GM13977 (cell line): ENCODE measurements around the gene SPDYE3.
A peak's percentile ranks its signal among the peaks of the same experiment; 100 is the strongest.
"Not testable (repeated sequence)": the region's sequence is repeated elsewhere in the genome, so short reads cannot be mapped to it uniquely, and the experiment has no call there.

ENCODE experiments used
- DNase-seq: peaks from one replicate; pipeline ENCODE4 v3.0.0; 2012; ENCODE audit warnings: low spot score
- in situ Hi-C: fragments of 300-500 bp; cut with MboI; formaldehyde crosslinking; loops from one replicate; pipeline ENCODE4 v1.12.0; 2022; ENCODE audit warnings: low sequenced_read_pairs, low pct_unique_long_range_greater_than_20kb, mixed read lengths, inconsistent platforms; ENCODE audit not compliant: unreplicated experiment
- TF ChIP-seq, protein P1 (sequence below): IDR thresholded peaks from 2 replicates; pipeline ENCODE4 v1.5.1; 2012; ENCODE audit warnings: mild to moderate bottlenecking, control low read depth; ENCODE audit not compliant: insufficient read depth; ENCODE audit errors: extremely low read depth, missing control alignments

SPDYE3 gene

DNA sequence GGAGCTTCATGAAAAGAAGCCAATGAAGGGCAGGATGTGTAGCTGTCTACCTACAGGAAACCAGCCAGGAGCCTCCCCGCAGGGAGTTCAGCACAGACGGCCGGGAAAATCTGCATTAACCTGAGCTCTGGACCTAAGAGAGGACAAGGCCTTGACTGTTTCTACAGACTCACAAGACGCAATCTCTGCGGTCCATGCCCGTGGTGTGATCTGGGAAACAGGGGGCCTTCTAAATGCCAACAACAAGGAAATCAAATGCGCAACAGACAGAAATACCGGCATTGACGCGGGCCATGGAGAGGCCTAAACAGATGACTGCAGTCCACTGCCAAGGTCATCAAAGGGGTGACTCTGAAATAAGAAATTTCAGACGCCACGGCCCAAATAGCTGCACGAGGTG lies 16.7 kb downstream of the SPDYE3 start:
- DNase-seq, in situ Hi-C loops: not testable (repeated sequence)

DNA sequence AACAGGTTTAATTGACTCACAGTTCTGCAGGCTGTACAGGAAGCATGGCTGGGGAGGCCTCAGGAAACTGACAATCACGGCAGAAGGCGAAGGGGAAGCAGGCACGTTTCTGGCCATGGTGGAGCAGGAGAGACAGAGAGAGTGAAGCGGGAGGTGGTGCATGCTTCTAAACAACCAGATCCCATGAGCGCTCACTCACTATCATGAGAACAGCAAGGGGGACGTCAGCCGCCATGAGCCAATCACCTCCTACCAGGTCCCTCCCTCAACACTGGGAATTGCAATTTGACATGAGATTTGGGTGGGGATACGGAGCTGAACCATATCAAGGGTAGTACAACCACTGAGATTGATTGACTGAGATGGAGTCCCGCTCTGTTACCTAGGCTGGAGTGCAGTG lies 18.2 kb downstream of the SPDYE3 start:
- DNase-seq, in situ Hi-C loops: not testable (repeated sequence)

DNA sequence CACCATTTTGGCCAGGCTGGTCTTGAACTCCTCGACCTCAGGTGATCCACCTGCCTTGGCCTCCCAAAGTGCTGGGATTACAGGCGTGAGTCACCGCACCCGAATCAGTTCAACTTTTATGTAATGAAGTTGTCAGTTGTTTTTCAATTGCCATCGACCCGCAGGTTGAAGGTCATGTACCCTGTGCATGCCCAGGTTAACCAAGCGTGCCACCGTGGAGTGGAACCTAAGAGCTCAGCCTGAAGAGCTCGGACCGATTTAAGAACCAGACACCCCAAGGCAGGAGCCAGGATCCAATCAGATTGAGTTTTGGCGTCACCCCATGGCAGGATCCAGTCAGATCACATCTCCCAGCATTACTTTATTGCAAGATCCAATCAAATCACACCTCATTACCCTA lies 19.4 kb downstream of the SPDYE3 start:
- in situ Hi-C loops, DNase-seq: not testable (repeated sequence)

DNA sequence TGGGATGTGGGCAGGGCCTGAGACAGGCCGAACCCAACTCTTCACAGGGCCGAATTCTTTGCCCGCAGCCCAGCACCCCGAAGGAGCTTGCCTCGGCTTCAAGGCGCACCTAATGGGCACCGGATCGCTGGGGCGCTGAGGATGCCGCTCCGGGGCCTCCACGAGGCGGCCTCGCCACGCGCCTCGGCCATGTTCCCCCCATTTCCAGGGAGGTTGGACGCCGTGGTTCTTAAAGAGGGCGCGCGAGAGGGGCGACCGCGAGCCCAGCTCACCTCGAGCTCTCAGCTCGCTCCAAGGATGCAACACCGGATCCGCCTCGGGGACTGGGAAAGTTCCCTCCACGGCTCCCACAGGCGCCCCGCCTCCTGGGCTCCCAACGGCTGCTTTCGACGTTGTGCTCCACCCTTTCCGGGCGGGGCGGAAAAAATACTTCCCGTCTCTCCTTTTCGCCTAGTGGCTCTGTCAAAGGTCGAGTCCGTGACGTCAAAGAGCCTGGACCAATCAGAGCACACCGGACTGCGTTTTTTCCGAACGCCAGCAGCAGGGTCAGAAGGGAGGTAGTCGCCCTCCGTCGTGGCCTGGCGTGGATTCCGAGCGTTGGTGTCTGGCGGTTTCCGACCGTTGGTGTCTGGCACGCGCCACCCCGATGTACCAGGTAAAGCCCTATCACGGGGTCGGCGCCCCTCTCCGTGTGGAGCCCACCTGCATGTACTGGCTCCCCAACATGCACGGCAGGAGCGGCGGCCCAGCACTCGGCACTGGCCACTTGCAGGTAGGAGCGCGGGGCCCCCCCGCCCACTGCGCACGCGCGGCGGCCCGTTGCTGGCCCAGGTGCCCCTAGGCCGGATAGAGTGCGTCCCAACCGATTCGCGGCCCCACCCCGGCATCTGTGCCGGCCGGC lies 28.3 kb downstream of the SPDYE3 start:
- peak; percentile 89 for DNase-seq
- in situ Hi-C loops: not testable (repeated sequence)

DNA sequence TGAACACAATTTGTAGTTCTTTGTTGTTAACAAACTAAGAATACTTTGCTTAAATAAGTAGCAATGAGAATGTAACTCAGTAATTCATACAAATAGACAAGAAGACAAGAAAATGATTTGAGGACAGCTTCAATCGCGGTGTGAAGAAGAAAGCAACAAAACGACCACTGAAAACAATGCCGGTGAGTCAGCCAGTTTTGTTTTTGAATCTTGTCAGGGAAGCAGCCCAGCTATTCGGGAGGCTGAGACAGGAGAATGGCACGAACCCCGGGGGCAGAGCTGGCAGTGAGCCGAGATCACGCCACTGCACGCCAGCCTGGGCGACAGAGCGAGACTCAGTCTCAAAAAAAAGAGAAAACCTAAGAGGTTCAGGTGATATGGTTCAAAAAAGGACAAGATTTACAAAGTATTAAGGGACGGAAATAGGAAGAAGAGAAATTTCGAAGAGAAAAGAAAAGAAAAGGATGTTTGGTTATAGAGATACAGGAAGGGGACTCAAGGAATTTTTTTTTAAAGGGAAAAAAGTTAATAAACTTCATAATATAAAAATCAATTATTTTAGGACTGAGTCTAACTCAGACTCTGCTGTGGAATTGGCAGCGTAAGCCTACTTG lies 30.7 kb downstream of the SPDYE3 start:
- DNase-seq, in situ Hi-C loops: not testable (repeated sequence)

DNA sequence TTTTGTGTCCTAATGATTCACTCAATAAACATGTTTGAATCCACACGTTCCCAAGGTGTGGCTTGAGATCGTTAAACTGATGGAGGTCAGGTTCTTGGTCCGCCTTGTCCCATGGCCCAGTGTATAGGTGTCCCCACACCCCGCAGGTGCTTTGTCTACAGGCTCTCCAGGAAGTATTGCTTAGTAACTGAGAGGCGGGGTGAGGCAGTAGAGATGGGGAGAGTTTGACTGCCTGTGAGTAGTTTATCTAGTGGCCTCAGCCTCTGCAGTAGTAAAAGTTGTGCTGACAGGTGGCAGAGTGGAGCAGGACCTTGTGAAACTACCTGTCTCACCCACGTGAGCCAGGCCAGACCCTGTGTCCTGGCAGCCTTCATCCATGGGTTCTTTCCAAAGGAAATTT lies 33.8 kb downstream of the SPDYE3 start:
- in situ Hi-C loops: loop anchor here (10.0 kb wide), 1 partner anchor 206 kb away; no protein-coding TSS in a partner anchor
- not testable (repeated sequence) for DNase-seq

DNA sequence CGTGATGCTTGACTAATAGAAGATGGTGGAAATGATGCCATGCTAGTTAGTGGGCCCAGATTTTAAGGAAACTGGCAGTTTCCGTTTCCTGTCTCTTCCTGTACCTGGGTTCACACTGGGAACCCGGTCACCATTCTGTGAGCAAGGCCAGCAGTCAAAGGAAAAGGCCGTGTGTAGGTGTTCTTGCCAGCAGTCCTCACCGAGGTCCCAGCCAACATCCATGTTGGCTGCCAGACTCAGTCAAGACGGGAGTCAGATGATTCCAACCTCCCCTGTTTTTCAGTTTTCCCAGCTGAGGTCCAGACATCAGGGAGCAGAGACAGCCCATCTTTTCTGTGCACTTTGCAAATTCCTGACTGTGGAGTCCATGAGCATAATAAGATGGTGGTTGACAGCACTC lies 35.3 kb downstream of the SPDYE3 start:
- in situ Hi-C loops: loop anchor here (10.0 kb wide), 1 partner anchor 208 kb away; no protein-coding TSS in a partner anchor
- TF ChIP-seq, protein P1, sequence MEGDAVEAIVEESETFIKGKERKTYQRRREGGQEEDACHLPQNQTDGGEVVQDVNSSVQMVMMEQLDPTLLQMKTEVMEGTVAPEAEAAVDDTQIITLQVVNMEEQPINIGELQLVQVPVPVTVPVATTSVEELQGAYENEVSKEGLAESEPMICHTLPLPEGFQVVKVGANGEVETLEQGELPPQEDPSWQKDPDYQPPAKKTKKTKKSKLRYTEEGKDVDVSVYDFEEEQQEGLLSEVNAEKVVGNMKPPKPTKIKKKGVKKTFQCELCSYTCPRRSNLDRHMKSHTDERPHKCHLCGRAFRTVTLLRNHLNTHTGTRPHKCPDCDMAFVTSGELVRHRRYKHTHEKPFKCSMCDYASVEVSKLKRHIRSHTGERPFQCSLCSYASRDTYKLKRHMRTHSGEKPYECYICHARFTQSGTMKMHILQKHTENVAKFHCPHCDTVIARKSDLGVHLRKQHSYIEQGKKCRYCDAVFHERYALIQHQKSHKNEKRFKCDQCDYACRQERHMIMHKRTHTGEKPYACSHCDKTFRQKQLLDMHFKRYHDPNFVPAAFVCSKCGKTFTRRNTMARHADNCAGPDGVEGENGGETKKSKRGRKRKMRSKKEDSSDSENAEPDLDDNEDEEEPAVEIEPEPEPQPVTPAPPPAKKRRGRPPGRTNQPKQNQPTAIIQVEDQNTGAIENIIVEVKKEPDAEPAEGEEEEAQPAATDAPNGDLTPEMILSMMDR: no peak
- no peak for DNase-seq

DNA sequence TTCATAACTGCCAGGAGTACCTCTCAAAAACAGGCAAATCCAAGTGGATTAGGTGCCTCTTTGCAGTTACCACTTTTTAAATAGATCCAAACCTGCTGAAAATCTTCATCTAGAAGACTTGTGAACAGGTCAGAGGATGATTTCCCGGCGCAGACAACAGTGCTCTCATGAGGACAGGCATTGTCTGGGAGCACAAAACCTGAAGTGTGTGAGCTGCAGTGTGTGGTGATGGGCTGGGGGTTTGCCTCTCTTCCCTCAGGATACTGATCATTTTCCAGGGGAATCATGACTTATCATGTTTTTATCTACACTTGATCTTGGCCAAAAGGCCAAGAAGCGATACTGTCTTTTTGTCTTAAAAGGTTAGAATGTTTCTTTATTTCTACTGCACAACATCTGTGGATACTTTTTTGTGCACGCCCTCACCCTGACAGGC lies 36.6 kb downstream of the SPDYE3 start:
- in situ Hi-C loops: loop anchor here (10.0 kb wide), 1 partner anchor 209 kb away; no protein-coding TSS in a partner anchor
- not testable (repeated sequence) for DNase-seq

DNA sequence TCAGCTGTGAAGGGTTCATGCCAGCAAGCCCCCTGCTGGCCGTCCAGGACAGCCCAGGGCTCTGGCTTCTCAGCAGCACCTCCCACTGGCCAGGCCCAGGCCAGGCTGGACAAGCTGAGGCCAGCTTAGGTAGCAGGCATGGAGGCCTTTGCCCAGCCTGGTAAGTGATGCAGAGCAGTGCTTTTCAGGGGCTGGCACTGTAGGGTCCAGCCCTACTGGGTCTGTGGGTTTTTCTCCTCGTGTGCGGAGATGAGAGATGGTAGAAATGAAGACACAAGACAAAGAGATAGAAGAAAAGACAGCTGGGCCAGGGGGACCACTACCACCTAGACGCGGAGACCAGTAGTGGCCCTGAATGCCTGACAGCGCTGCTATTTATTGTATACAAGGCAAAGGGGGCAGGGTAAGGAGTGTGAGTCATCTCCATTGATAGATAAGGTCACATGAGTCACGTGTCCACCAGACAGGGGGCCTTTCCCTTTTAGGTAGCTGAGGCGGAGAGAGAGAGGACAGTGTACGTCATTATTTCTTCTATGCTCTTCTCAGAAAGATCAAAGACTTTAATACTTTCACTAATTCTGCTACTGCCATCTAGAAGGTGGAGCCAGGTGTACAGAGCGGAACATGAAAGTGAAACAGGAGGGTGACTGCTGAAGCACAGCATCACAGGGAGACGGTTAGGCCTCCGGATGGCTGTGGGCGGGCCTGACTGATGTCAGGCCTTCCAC lies 37.2 kb downstream of the SPDYE3 start:
- TF ChIP-seq, protein P1: peak; percentile 60
- not testable (repeated sequence) for DNase-seq

DNA sequence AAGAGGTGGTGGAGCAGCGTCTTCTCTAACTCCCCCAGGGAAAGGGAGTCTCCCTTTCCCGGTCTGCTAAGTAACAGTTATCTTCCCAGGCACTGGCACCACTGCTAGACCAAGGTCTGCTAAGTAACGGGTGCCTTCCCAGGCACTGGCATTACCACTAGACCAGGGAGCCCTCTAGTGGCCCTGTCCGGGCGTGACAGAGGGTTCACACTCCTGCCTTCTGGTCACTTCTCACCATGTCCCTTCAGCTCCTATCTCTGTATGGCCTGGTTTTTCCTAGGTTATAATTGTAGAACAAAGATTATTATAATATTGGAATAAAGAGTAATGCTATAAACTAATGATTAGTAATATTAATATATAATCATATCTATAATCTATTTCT lies 37.8 kb downstream of the SPDYE3 start:
- not testable (repeated sequence) for DNase-seq
- in situ Hi-C loops: loop anchor here (10.0 kb wide), 1 partner anchor 210 kb away; no protein-coding TSS in a partner anchor
- TF ChIP-seq, protein P1: peak; percentile 50

More for the DNA sequence above, 37.2 kb downstream of the SPDYE3 start:
- in situ Hi-C loops: loop anchor here (10.0 kb wide), 1 partner anchor 210 kb away; no protein-coding TSS in a partner anchor
